CD8-positive, alpha-beta memory T cell (primary cell): Measurements from ENCODE around the gene SDK1. TPM values are rescaled to one million over a fixed set of nuclear protein-coding genes. Genes with fewer than 3 reads are reported as not detected.

Source experiments
- CTCF ChIA-PET: fragments of 350-600 bp; sonication (Branson Sonifier 250); formaldehyde crosslinking; loops from one replicate; lab custom pipeline; 2021; ENCODE audit warnings: antibody characterized with exemption; lab: Charles Lee
- POLR2A ChIA-PET: fragments of 350-600 bp; sonication (Branson Sonifier 250); formaldehyde crosslinking; loops from one replicate; lab custom pipeline; 2021; ENCODE audit warnings: antibody characterized with exemption; lab: Charles Lee
- DNase-seq, 5 donors: peaks; one replicate each; pipeline versions ENCODE4 v3.0.0 to v3.0.0-alpha.2; 2020 to 2022; ENCODE audit warnings: mixed read lengths in 1 of 5
- H3K27ac ChIP-seq: one replicate; pipeline ENCODE4 v1.7.0; 2013; ENCODE audit warnings: low read depth, mild to moderate bottlenecking, low read length, moderate library complexity
- H3K27me3 ChIP-seq: 2 replicates; pipeline ENCODE4 v1.7.0; 2013; ENCODE audit warnings: low read length, mild to moderate bottlenecking; ENCODE audit not compliant: insufficient read depth, poor library complexity, severe bottlenecking
- H3K36me3 ChIP-seq: 2 replicates; pipeline ENCODE4 v1.7.0; 2013; ENCODE audit warnings: mild to moderate bottlenecking, low read length, moderate library complexity; ENCODE audit not compliant: insufficient read depth
- H3K4me1 ChIP-seq: 2 replicates; pipeline ENCODE4 v1.7.0; 2013; ENCODE audit warnings: mild to moderate bottlenecking, low read length, moderate library complexity; ENCODE audit not compliant: insufficient read depth
- H3K4me3 ChIP-seq: 2 replicates; pipeline ENCODE4 v1.7.0; 2013; ENCODE audit warnings: mild to moderate bottlenecking, low read length
- H3K9me3 ChIP-seq: 2 replicates; pipeline ENCODE4 v1.7.0; 2013; ENCODE audit warnings: mild to moderate bottlenecking, low read length
- H3K27ac Mint-ChIP-seq, 8 donors: one replicate each; pipeline ENCODE4 v1.8.0; 2020 to 2021; ENCODE audit warnings: mixed read lengths in 8 of 8, mild to moderate bottlenecking in 6 of 8, inconsistent platforms in 3 of 8, moderate library complexity in 3 of 8
- H3K27me3 Mint-ChIP-seq, 2 donors: one replicate each; pipeline ENCODE4 v1.8.0; 2020 to 2021; ENCODE audit warnings: mixed read lengths in 2 of 2, mild to moderate bottlenecking in 1 of 2, moderate library complexity in 1 of 2
- H3K36me3 Mint-ChIP-seq, 3 donors: one replicate each; pipeline ENCODE4 v1.8.0; 2020 to 2021; ENCODE audit warnings: mixed read lengths in 3 of 3, inconsistent platforms in 1 of 3, mild to moderate bottlenecking in 1 of 3
- H3K4me1 Mint-ChIP-seq, 3 donors: one replicate each; pipeline ENCODE4 v1.8.0; 2020 to 2021; ENCODE audit warnings: mixed read lengths in 3 of 3, inconsistent platforms in 1 of 3, mild to moderate bottlenecking in 1 of 3
- H3K4me3 Mint-ChIP-seq, 7 donors: one replicate each; pipeline ENCODE4 v1.8.0; 2020 to 2021; ENCODE audit warnings: mixed read lengths in 7 of 7, mild to moderate bottlenecking in 6 of 7, moderate library complexity in 4 of 7, inconsistent platforms in 2 of 7
- H3K9me3 Mint-ChIP-seq, 5 donors: one replicate each; pipeline ENCODE4 v1.8.0; 2020 to 2022; ENCODE audit warnings: mixed read lengths in 5 of 5, mild to moderate bottlenecking in 3 of 5, moderate library complexity in 2 of 5, inconsistent platforms in 1 of 5
- polyA plus RNA-seq: library from polyadenylated mRNA; unstranded; fragments of 300-500 nt; fragmentation: Illumina TruSeq; gene quantifications from one replicate; pipeline ENCODE4 v1.2.3, GENCODE V29; 2021
- total RNA-seq, 2 experiments: library from RNA; stranded (reverse); gene quantifications; one replicate each; pipeline ENCODE4 v1.2.3, GENCODE V29; 2021

The SDK1 gene
- total and polyA plus RNA-seq, 3 experiments from 2014 or later = 0.04 TPM; not detected in 1

DNA sequence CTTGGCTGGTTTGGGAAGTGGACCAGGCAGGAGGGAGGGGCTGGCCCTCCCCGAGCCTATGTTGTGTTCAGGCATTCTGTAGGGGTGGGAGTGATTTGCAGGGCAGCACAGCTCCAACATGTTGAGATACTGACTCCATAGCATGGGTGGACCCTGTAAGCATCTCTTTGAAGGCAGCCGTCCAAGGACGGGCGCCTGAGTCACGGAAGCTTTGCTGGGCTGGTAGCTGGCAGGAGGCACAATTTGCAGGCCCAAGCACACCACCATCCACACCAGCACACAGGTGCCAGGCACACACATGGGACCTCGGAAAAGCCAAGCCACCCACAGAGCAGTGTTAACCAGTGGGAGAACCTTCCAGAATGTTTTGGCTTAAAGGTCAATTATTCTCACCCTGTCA lies 875.9 kb downstream of the SDK1 start:
- no peaks in the 10 kb centered on the region for H3K4me1 Mint-ChIP-seq
- peak in 1 of 5 donors; percentile 6 for DNase-seq
- H3K27ac ChIP-seq = no peak overlapping the region
- no peaks in the 10 kb centered on the region for H3K4me1 ChIP-seq
- no peaks in the 10 kb centered on the region for H3K27me3 ChIP-seq
- no peak overlapping the region for H3K27ac Mint-ChIP-seq
- H3K36me3 Mint-ChIP-seq = no peaks in the 10 kb centered on the region
- H3K27me3 Mint-ChIP-seq = no peaks in the 10 kb centered on the region
- H3K36me3 ChIP-seq = no peaks in the 10 kb centered on the region
- peaks cover 0 to 2% (median 0%) of the 10 kb centered on the region in 5 donors for H3K9me3 Mint-ChIP-seq
- no peak overlapping the region for H3K4me3 Mint-ChIP-seq
- ChIA-PET CTCF (no interaction called here), POLR2A (no interaction called here)
- H3K4me3 ChIP-seq = no peak overlapping the region
- H3K9me3 ChIP-seq = no peaks in the 10 kb centered on the region

DNA sequence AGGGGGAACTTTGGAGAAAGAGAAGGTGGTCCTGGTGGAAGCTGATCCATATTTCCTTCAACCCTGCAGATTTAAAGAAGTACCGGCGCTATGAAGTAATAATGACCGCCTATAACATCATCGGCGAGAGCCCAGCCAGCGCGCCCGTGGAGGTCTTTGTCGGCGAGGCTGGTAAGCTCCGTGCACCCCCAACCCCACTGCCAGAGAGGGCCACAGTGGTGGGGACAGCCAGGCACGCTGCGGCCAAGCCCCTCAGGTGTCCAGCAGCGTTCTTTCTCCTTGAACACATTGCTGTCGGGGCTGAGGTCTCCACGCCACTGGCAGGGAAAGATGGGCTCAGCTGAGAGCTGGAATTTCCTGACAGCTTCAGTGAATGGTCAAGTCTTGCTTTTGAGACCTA lies 877.4 kb downstream of the SDK1 start:
- H3K9me3 ChIP-seq = no peaks in the 10 kb centered on the region
- no peaks in the 10 kb centered on the region for H3K27me3 Mint-ChIP-seq
- H3K27me3 ChIP-seq = no peaks in the 10 kb centered on the region
- no peak overlapping the region for H3K4me3 Mint-ChIP-seq
- no peaks in the 10 kb centered on the region for H3K4me1 Mint-ChIP-seq
- no peak overlapping the region for H3K27ac Mint-ChIP-seq
- no peaks in the 10 kb centered on the region for H3K36me3 ChIP-seq
- ChIA-PET CTCF (no interaction called here), POLR2A (no interaction called here)
- no peaks in the 10 kb centered on the region for H3K36me3 Mint-ChIP-seq
- peak in 1 of 5 donors; percentile 33 for DNase-seq
- H3K27ac ChIP-seq = no peak overlapping the region
- H3K4me3 ChIP-seq = no peak overlapping the region
- H3K9me3 Mint-ChIP-seq = peaks cover 0 to 3% (median 0%) of the 10 kb centered on the region in 5 donors
- no peaks in the 10 kb centered on the region for H3K4me1 ChIP-seq

DNA sequence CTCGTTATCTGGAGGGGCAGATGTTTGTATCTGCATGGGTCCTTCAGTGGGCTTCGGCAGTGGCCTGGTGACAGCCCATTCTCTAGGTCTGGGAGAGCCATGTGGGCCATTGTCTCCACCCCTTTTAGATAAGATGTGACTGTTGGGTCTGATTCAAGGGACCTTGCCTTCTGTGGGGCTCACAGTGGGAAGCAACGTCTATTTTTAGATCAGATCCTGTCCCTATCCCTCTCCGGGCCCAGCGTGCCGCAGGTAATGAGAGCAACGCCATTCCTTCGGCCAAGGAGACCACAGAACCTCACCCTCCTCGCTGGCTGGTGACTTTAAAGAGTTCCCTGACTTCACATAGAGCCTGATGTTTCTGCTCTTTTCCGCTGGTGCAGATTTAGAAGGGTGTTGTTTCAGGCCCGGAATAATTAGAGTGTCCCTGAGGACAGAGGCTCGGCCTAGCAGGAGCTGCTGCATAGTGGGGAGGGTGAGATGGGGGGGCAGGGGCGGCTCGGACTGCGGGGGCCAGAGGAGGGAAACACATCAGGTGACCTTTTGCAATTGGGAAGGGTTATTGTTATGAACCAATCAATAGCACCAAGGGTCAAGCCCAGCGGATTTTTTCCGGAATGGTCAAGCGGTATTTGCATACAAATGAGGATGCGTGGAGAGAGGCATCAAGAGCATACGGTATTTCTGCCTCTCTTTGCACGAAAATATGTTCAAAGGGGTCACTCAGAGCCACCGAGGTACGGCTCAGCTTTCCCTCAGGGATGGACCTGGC lies 878.0 kb downstream of the SDK1 start:
- no peak overlapping the region for H3K27ac Mint-ChIP-seq

DNA sequence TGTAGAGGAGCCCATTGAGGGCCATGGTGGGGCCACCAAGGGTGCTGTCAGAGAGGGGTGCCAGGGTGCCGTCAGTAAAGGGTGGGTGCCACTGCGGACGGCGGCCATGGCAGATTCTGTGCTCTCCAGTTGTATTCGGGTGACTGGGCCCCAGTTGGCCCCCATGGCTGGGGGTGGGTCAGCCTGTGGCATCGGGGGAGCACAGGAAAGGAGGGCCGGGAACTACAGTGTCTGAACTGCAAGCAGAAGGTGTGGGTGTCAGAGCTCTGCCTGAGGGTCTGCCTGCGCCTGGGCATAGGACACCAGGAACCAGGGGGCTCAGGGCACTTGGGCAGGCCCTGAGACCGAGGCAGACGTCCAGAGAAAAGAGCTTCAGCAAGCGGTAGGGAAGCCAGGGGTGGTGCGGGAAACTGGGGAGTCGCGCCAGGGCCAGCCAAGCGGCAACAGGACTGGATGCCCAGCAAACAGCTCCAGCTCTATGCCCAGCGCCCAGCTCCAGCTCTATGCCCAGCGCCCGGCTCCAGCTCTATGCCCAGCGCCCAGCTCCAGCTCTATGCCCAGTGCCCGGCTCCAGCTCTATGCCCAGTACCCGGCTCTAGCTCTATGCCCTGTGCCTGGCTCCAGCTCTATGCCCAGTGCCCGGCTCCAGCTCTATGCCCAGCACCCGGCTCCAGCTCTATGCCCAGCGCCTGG lies 878.8 kb downstream of the SDK1 start:
- no peaks in the 10 kb centered on the region for H3K27me3 ChIP-seq
- Mint-ChIP-seq H3K4me3 (no peak overlapping the region), H3K27ac (no peak overlapping the region), H3K27me3 (no peaks in the 10 kb centered on the region), H3K9me3 (peaks cover 0 to 2% (median 0%) of the 10 kb centered on the region in 5 donors), H3K36me3 (no peaks in the 10 kb centered on the region), H3K4me1 (no peaks in the 10 kb centered on the region)
- no peaks in the 10 kb centered on the region for H3K36me3 ChIP-seq
- POLR2A ChIA-PET = no interaction called here
- H3K4me1 ChIP-seq = no peaks in the 10 kb centered on the region
- CTCF ChIA-PET = no interaction called here
- H3K27ac ChIP-seq = no peak overlapping the region
- no peaks in the 10 kb centered on the region for H3K9me3 ChIP-seq
- no peak for DNase-seq
- H3K4me3 ChIP-seq = no peak overlapping the region

More for the DNA sequence above, 878.0 kb downstream of the SDK1 start:
- Histone ChIP-seq H3K36me3 (no peaks in the 10 kb centered on the region), H3K9me3 (no peaks in the 10 kb centered on the region), H3K4me3 (no peak overlapping the region), H3K27me3 (no peaks in the 10 kb centered on the region), H3K4me1 (no peaks in the 10 kb centered on the region), H3K27ac (no peak overlapping the region)
- no peaks in the 10 kb centered on the region for H3K4me1 Mint-ChIP-seq
- CTCF ChIA-PET = no interaction called here
- H3K4me3 Mint-ChIP-seq = no peak overlapping the region
- no peak for DNase-seq
- H3K36me3 Mint-ChIP-seq = no peaks in the 10 kb centered on the region
- POLR2A ChIA-PET = no interaction called here
- peaks cover 0 to 2% (median 0%) of the 10 kb centered on the region in 5 donors for H3K9me3 Mint-ChIP-seq
- no peaks in the 10 kb centered on the region for H3K27me3 Mint-ChIP-seq

DNA sequence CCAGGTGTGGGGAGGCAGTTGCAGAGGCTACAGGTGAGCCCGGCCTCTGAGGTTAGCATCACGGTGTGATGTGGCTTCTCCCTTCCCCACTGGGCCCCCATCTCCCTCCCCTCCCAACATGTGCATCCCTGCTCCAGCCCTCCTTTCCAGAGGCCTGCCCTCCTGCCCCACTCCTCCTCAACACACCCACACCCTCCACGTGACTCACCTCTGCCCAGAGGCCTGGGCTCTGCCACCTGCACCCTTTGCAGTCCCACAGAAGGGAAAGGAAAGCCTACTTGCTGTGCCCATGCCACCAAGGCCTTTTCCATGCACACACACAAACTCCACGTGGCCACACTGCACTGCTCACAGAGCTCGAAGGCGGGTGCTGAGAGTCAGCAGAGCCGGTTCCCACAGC lies 880.4 kb downstream of the SDK1 start:
- Histone ChIP-seq H3K9me3 (no peaks in the 10 kb centered on the region), H3K4me3 (no peak overlapping the region), H3K36me3 (no peaks in the 10 kb centered on the region), H3K27ac (no peak overlapping the region), H3K27me3 (no peaks in the 10 kb centered on the region), H3K4me1 (no peaks in the 10 kb centered on the region)
- ChIA-PET POLR2A (no interaction called here), CTCF (no interaction called here)
- no peaks in the 10 kb centered on the region for H3K36me3 Mint-ChIP-seq
- DNase-seq = peak in 1 of 5 donors; percentile 23
- H3K4me1 Mint-ChIP-seq = no peaks in the 10 kb centered on the region
- no peak overlapping the region for H3K27ac Mint-ChIP-seq
- H3K4me3 Mint-ChIP-seq = no peak overlapping the region
- no peaks in the 10 kb centered on the region for H3K27me3 Mint-ChIP-seq
- H3K9me3 Mint-ChIP-seq = peaks cover 0 to 2% (median 0%) of the 10 kb centered on the region in 5 donors

DNA sequence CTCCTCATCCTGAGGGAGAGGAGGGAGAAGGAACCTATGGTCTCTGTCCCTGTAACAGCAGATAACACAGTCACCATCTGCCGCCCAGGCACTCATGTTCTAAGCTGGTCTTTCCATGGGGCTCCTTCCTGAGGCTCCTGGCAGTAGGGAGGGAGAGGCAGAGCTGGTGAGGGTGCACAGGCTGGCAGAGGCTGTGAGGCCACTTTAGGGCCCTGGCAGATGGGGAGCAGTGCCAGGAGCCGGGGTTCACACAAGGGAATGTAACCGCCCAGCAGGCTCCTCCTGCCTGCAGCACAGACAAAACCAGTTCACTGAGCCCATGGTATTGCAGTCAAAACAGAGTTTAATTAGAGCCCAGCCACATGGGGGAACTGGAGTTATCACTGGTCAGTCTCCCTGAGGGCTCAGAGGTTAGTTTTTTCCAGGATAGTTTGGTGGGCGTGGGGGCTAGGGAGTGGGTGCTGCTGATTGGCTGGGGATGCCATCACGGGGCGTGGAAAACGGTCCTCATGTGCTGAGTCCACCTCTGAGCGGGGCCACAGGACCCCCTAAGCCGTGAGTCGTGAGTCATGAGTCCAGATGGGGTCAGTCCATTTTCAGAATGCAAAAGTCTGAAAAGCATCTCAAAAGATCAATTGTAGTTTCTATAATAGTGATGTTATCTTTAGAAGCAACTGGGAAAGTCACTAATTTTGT lies 881.7 kb downstream of the SDK1 start:
- Mint-ChIP-seq H3K4me1 (no peaks in the 10 kb centered on the region), H3K9me3 (peaks cover 0 to 2% (median 0%) of the 10 kb centered on the region in 5 donors), H3K27ac (peak overlapping the region in 1 of 8 donors; percentile 10), H3K27me3 (no peaks in the 10 kb centered on the region), H3K4me3 (no peak overlapping the region), H3K36me3 (no peaks in the 10 kb centered on the region)
- Histone ChIP-seq H3K27me3 (no peaks in the 10 kb centered on the region), H3K4me3 (no peak overlapping the region), H3K27ac (no peak overlapping the region), H3K4me1 (no peaks in the 10 kb centered on the region), H3K36me3 (no peaks in the 10 kb centered on the region), H3K9me3 (no peaks in the 10 kb centered on the region)
- ChIA-PET CTCF (no interaction called here), POLR2A (no interaction called here)
- DNase-seq = no peak

DNA sequence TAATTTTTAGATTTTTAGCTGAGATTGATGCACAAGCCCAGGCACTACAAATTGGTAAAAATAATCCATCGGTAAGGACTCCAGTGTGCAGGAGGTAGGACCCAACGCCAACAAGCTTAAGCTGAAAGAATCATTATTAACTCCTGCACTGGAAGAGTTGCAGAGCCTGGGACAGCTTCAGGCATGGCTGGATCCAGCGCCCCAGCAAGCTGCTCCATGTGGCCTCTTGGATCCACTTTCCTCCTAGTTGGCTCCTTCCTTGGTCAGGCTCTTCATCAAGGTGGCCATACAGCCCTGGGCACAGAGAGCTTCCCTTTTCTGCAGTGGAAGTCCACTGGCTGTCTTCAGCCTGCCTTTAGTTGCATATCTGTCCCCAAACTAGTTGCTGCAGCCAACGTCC lies 883.6 kb downstream of the SDK1 start:
- no peaks in the 10 kb centered on the region for H3K9me3 ChIP-seq
- no peaks in the 10 kb centered on the region for H3K36me3 Mint-ChIP-seq
- no peak overlapping the region for H3K4me3 ChIP-seq
- H3K27me3 Mint-ChIP-seq = no peaks in the 10 kb centered on the region
- POLR2A ChIA-PET = no interaction called here
- H3K4me1 Mint-ChIP-seq = no peaks in the 10 kb centered on the region
- H3K27me3 ChIP-seq = no peaks in the 10 kb centered on the region
- CTCF ChIA-PET = no interaction called here
- no peaks in the 10 kb centered on the region for H3K4me1 ChIP-seq
- no peak overlapping the region for H3K4me3 Mint-ChIP-seq
- H3K9me3 Mint-ChIP-seq = peaks cover 0 to 2% (median 0%) of the 10 kb centered on the region in 5 donors
- DNase-seq = peak in 1 of 5 donors; percentile 21
- H3K27ac ChIP-seq = no peak overlapping the region
- no peaks in the 10 kb centered on the region for H3K36me3 ChIP-seq
- no peak overlapping the region for H3K27ac Mint-ChIP-seq

DNA sequence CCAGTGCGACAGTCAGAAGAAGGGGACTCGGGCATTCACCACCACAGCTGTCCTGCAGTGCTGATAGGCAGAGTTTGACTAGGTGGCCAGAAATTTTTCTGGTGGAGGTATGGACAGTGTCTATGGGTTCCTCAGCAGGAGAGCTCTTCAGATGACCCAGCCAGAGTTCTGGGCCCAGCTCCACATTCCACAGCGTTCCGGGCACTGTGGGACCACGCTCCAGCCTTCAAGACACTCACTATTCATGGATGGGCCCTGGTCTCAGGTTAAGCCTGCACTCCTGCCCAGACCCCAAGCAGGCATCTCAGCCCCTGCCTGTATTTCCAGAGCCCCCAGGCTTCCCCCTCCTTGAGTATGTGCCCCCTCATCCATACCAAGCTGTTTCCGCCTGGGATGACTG lies 884.1 kb downstream of the SDK1 start:
- no peaks in the 10 kb centered on the region for H3K4me1 ChIP-seq
- no peak for DNase-seq
- Mint-ChIP-seq H3K27ac (no peak overlapping the region), H3K36me3 (no peaks in the 10 kb centered on the region), H3K4me3 (no peak overlapping the region), H3K27me3 (no peaks in the 10 kb centered on the region), H3K4me1 (no peaks in the 10 kb centered on the region), H3K9me3 (peaks cover 0 to 2% (median 0%) of the 10 kb centered on the region in 5 donors)
- ChIA-PET CTCF (no interaction called here), POLR2A (no interaction called here)
- H3K9me3 ChIP-seq = no peaks in the 10 kb centered on the region
- no peaks in the 10 kb centered on the region for H3K36me3 ChIP-seq
- H3K27me3 ChIP-seq = no peaks in the 10 kb centered on the region
- no peak overlapping the region for H3K27ac ChIP-seq
- no peak overlapping the region for H3K4me3 ChIP-seq
